ENCODE measurements around the gene MBD1. TPM values are rescaled to one million over a fixed set of nuclear protein-coding genes. Genes with fewer than 3 reads are reported as not detected.
"Not testable (repeated sequence)": the region's sequence is repeated elsewhere in the genome, so short reads cannot be mapped to it uniquely, and the experiment has no call there.

The MBD1 gene
- polyA plus RNA-seq, 1 experiment = 35.3 TPM

GRCh38 chr18:50266248-50266704, 15.0 kb downstream of the MBD1 start, which contains the start of gene CFAP53:
Gene CFAP53 (minus strand): TSS chr18:50266495. CDS start chr18:50266404, 91 bp downstream.
- peak; percentile 60 for DNase-seq (ENCODE audit: low read depth, low spot score)
- TF ChIP-seq CTCF (IDR thresholded peaks at IDR 0.05; ENCODE audit: low read depth, low read length) = no peak
- Histone ChIP-seq H3K27me3 (ENCODE audit: control insufficient read depth, insufficient read depth, low read length) (no peaks in the 10 kb centered on the region), H3K27ac (ENCODE audit: low read depth, low read length) (no peak within 1 kb of the TSS), H3K4me3 (ENCODE audit: low read depth, low read length) (peak within 1 kb of the TSS; percentile 88), H3K9me3 (ENCODE audit: control insufficient read depth, insufficient read depth, low read length) (peaks cover 6% of the 10 kb centered on the region; the same call in 1 of the 2 replicates)
- POLR2A ChIA-PET = interaction anchor here (1.0 to 1.7 kb wide), 2 partner anchors 13 to 15 kb away, joined by 3 to 11 read pairs; partner anchors contain the start of gene MBD1
- CTCF ChIA-PET = interaction anchor here (1.4 kb wide), 1 partner anchor 91 kb away, joined by 8 read pairs; no protein-coding TSS in a partner anchor

GRCh38 chr18:50262977-50263376, 18.3 kb downstream of the MBD1 start:
- TF ChIP-seq CTCF (IDR thresholded peaks at IDR 0.05; ENCODE audit: low read depth, low read length) = no peak
- H3K9me3 ChIP-seq (ENCODE audit: control insufficient read depth, insufficient read depth, low read length) = peaks cover 1% of the 10 kb centered on the region; the same call in 1 of the 2 replicates
- H3K27ac ChIP-seq (ENCODE audit: low read depth, low read length) = no peak overlapping the region
- ChIA-PET POLR2A (no interaction called here), CTCF (no interaction called here)
- no peak for DNase-seq (ENCODE audit: low read depth, low spot score)
- H3K4me3 ChIP-seq (ENCODE audit: low read depth, low read length) = no peak overlapping the region
- no peaks in the 10 kb centered on the region for H3K27me3 ChIP-seq (ENCODE audit: control insufficient read depth, insufficient read depth, low read length)

GRCh38 chr18:50250935-50251334, 30.4 kb downstream of the MBD1 start:
- Histone ChIP-seq H3K27ac (ENCODE audit: low read depth, low read length) (no peak overlapping the region), H3K4me3 (ENCODE audit: low read depth, low read length) (no peak overlapping the region), H3K27me3 (ENCODE audit: control insufficient read depth, insufficient read depth, low read length) (no peaks in the 10 kb centered on the region), H3K9me3 (ENCODE audit: control insufficient read depth, insufficient read depth, low read length) (no peaks in the 10 kb centered on the region)
- ChIA-PET CTCF (no interaction called here), POLR2A (no interaction called here)
- no peak for TF ChIP-seq CTCF (IDR thresholded peaks at IDR 0.05; ENCODE audit: low read depth, low read length)
- DNase-seq (ENCODE audit: low read depth, low spot score) = no peak

- ChIA-PET CTCF (no interaction called here), POLR2A (no interaction called here)
- H3K9me3 ChIP-seq (ENCODE audit: control insufficient read depth, insufficient read depth, low read length) = no peaks in the 10 kb centered on the region
These were observed 31.7 kb downstream of the MBD1 start for GRCh38 chr18:50249576-50249975.

GRCh38 chr18:50247561-50247960, 33.8 kb downstream of the MBD1 start:
- no peak for DNase-seq (ENCODE audit: low read depth, low spot score)
- H3K27ac ChIP-seq (ENCODE audit: low read depth, low read length) = no peak overlapping the region
- POLR2A ChIA-PET = no interaction called here
- TF ChIP-seq CTCF (IDR thresholded peaks at IDR 0.05; ENCODE audit: low read depth, low read length) = no peak
- no peaks in the 10 kb centered on the region for H3K27me3 ChIP-seq (ENCODE audit: control insufficient read depth, insufficient read depth, low read length)
- CTCF ChIA-PET = no interaction called here
- H3K9me3 ChIP-seq (ENCODE audit: control insufficient read depth, insufficient read depth, low read length) = no peaks in the 10 kb centered on the region
- no peak overlapping the region for H3K4me3 ChIP-seq (ENCODE audit: low read depth, low read length)

More at GRCh38 chr18:50249576-50249975, 31.7 kb downstream of the MBD1 start:
- no peak for DNase-seq (ENCODE audit: low read depth, low spot score)
- H3K27me3 ChIP-seq (ENCODE audit: control insufficient read depth, insufficient read depth, low read length) = no peaks in the 10 kb centered on the region
- H3K27ac ChIP-seq (ENCODE audit: low read depth, low read length) = no peak overlapping the region
- no peak for TF ChIP-seq CTCF (IDR thresholded peaks at IDR 0.05; ENCODE audit: low read depth, low read length)
- H3K4me3 ChIP-seq (ENCODE audit: low read depth, low read length) = no peak overlapping the region

- H3K27ac ChIP-seq (ENCODE audit: low read depth, low read length); CTCF ChIA-PET; H3K4me3 ChIP-seq (ENCODE audit: low read depth, low read length); H3K27me3 ChIP-seq (ENCODE audit: control insufficient read depth, insufficient read depth, low read length); POLR2A ChIA-PET; H3K9me3 ChIP-seq (ENCODE audit: control insufficient read depth, insufficient read depth, low read length); DNase-seq (ENCODE audit: low read depth, low spot score): not testable (repeated sequence)
These were observed 39.6 kb downstream of the MBD1 start for GRCh38 chr18:50241768-50242167.

All from AG04450 (cell line).